Measurements from ENCODE around the gene SCTR. TPM values are rescaled to one million over a fixed set of nuclear protein-coding genes. Genes with fewer than 3 reads are reported as not detected.

Gene SCTR
- not detected in 2 replicates for total RNA-seq (ENCODE audit: low replicate concordance)

- TF ChIP-seq CTCF (IDR thresholded peaks at IDR 0.05; ENCODE audit: insufficient read depth, low read length) = no peak
- DNase-seq (ENCODE audit: low read depth) = no peak
These were observed at the start of gene SCTR for GRCh38 chr2:119523952-119524694. Gene SCTR (minus strand): TSS chr2:119524483. CDS start chr2:119524226, 257 bp downstream.

GRCh38 chr2:119567292-119567691 is 43.0 kb upstream of the SCTR start:
- no peak for TF ChIP-seq CTCF (IDR thresholded peaks at IDR 0.05; ENCODE audit: insufficient read depth, low read length)
- no peak for DNase-seq (ENCODE audit: low read depth)

More at GRCh38 chr2:119523952-119524694, at the start of gene SCTR:
- H3K4me3 ChIP-seq (ENCODE audit: low read depth, low read length) = no peak within 1 kb of the TSS

GRCh38 chr2:119565481-119565880 is 41.2 kb upstream of the SCTR start:
- H3K4me3 ChIP-seq (ENCODE audit: low read depth, low read length) = no peak overlapping the region
- TF ChIP-seq CTCF (IDR thresholded peaks at IDR 0.05; ENCODE audit: insufficient read depth, low read length) = no peak
- no peak for DNase-seq (ENCODE audit: low read depth)

More at GRCh38 chr2:119567292-119567691, 43.0 kb upstream of the SCTR start:
- no peak overlapping the region for H3K4me3 ChIP-seq (ENCODE audit: low read depth, low read length)

- TF ChIP-seq CTCF (IDR thresholded peaks at IDR 0.05; ENCODE audit: insufficient read depth, low read length) = no peak
- no peak overlapping the region for H3K4me3 ChIP-seq (ENCODE audit: low read depth, low read length)
- DNase-seq (ENCODE audit: low read depth) = no peak
These were observed 29.5 kb upstream of the SCTR start for GRCh38 chr2:119553687-119554344.

GRCh38 chr2:119552902-119553301 is 28.6 kb upstream of the SCTR start:
- DNase-seq (ENCODE audit: low read depth) = no peak
- H3K4me3 ChIP-seq (ENCODE audit: low read depth, low read length) = no peak overlapping the region
- no peak for TF ChIP-seq CTCF (IDR thresholded peaks at IDR 0.05; ENCODE audit: insufficient read depth, low read length)

- DNase-seq (ENCODE audit: low read depth) = no peak
- no peak for TF ChIP-seq CTCF (IDR thresholded peaks at IDR 0.05; ENCODE audit: insufficient read depth, low read length)
- no peak overlapping the region for H3K4me3 ChIP-seq (ENCODE audit: low read depth, low read length)
These were observed 26.6 kb upstream of the SCTR start for GRCh38 chr2:119550856-119551255.

All from fibroblast of the aortic adventitia (primary cell).